ENCODE data around the gene TRAF7. TPM values are rescaled to one million over a fixed set of nuclear protein-coding genes. Genes with fewer than 3 reads are reported as not detected.

The TRAF7 gene
- total RNA-seq, 1 experiment from 2014 or later: 118 TPM

- no peak for TF ChIP-seq CTCF (IDR thresholded peaks at IDR 0.05; ENCODE audit: unreplicated experiment)
- peaks cover 9% of the 10 kb centered on the region for H3K27me3 Mint-ChIP-seq (ENCODE audit: unreplicated experiment)
- BruUV-seq (replicated peaks): no TSS peak
- H3K36me3 Mint-ChIP-seq (ENCODE audit: insufficient read depth, unreplicated experiment): peaks cover 80% of the 10 kb centered on the region
- H3K9me3 Mint-ChIP-seq (ENCODE audit: low read depth, unreplicated experiment): no peaks in the 10 kb centered on the region
- peak overlapping the region; percentile 61 for H3K27ac Mint-ChIP-seq (ENCODE audit: unreplicated experiment)
- CTCF ChIA-PET: interaction anchor here (0.6 kb wide), 3 partner anchors 22 to 1447 kb away, joined by 3 to 4 read pairs (median 4); no protein-coding TSS in a partner anchor
- H3K4me3 Mint-ChIP-seq (ENCODE audit: low read depth, unreplicated experiment): peak overlapping the region; percentile 89
- intact Hi-C loops (cut with micrococcal nuclease; ENCODE audit: unreplicated experiment): no loop called here
- H3K4me1 Mint-ChIP-seq (ENCODE audit: low read depth, unreplicated experiment): peaks cover 19% of the 10 kb centered on the region
- peak; percentile 40 for DNase-seq
These were observed 5.0 kb upstream of the TRAF7 start for GRCh38 chr16:2150418-2151187.

GRCh38 chr16:2151188-2152091, 4.1 kb upstream of the TRAF7 start:
- peaks cover 88% of the 10 kb centered on the region for H3K36me3 Mint-ChIP-seq (ENCODE audit: insufficient read depth, unreplicated experiment)
- H3K4me1 Mint-ChIP-seq (ENCODE audit: low read depth, unreplicated experiment): peaks cover 25% of the 10 kb centered on the region
- intact Hi-C loops (cut with micrococcal nuclease; ENCODE audit: unreplicated experiment): no loop called here
- H3K9me3 Mint-ChIP-seq (ENCODE audit: low read depth, unreplicated experiment): no peaks in the 10 kb centered on the region
- peak overlapping the region; percentile 89 for H3K4me3 Mint-ChIP-seq (ENCODE audit: low read depth, unreplicated experiment)
- H3K27me3 Mint-ChIP-seq (ENCODE audit: unreplicated experiment): peaks cover 13% of the 10 kb centered on the region
- CTCF ChIA-PET: interaction anchor here (0.6 kb wide), 1 partner anchor 21 kb away, joined by 3 read pairs; no protein-coding TSS in a partner anchor
- peak overlapping the region; percentile 57 for H3K27ac Mint-ChIP-seq (ENCODE audit: unreplicated experiment)
- DNase-seq: no peak
- no TSS peak for BruUV-seq (replicated peaks)
- no peak for TF ChIP-seq CTCF (IDR thresholded peaks at IDR 0.05; ENCODE audit: unreplicated experiment)

DNA sequence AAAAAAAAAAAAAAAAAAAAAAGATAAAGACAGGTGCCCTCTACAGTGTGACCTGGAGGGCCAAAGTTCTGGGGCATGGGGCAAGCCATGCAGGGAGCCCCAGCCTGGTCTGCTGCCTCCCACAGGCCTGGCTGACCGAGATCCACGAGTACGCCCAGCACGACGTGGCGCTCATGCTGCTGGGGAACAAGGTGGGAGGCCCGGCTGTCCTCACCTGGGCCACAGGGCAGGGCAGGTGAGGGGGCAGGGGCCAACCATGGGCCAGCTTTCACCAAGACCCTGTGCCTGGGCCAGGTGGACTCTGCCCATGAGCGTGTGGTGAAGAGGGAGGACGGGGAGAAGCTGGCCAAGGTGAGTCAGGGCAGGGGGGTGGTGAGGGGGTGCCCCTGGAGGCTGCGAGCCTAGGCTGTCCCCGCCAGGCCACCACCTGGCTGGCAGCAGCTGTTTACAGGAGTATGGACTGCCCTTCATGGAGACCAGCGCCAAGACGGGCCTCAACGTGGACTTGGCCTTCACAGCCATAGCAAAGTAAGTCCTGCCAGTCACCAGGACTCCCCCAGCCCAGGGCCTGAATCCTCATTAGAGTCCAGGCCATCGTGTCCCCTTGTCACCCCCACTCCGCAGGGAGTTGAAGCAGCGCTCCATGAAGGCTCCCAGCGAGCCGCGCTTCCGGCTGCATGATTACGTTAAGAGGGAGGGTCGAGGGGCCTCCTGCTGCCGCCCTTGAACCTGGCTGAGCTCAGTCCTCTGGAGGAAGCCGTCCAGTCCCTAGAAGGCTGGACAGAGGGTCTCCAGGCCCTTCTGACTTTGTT, 2.7 kb upstream of the TRAF7 start:
- intact Hi-C loops (cut with micrococcal nuclease; ENCODE audit: unreplicated experiment): no loop called here
- Mint-ChIP-seq H3K4me1 (ENCODE audit: low read depth, unreplicated experiment) (peaks cover 40% of the 10 kb centered on the region), H3K27ac (ENCODE audit: unreplicated experiment) (peak overlapping the region; percentile 100), H3K4me3 (ENCODE audit: low read depth, unreplicated experiment) (peak overlapping the region; percentile 89), H3K27me3 (ENCODE audit: unreplicated experiment) (peaks cover 13% of the 10 kb centered on the region), H3K36me3 (ENCODE audit: insufficient read depth, unreplicated experiment) (peaks cover 95% of the 10 kb centered on the region), H3K9me3 (ENCODE audit: low read depth, unreplicated experiment) (no peaks in the 10 kb centered on the region)
- peak; percentile 33 for DNase-seq
- no peak for TF ChIP-seq CTCF (IDR thresholded peaks at IDR 0.05; ENCODE audit: unreplicated experiment)
- no TSS peak for BruUV-seq (replicated peaks)
- CTCF ChIA-PET: interaction anchor here (0.6 to 1.0 kb wide), 5 partner anchors 11 to 1488 kb away, joined by 3 to 4 read pairs (median 3); no protein-coding TSS in a partner anchor

Data from Calu3 (cell line).